ENCODE measurements around the gene SRPRA. TPM values are rescaled to one million over a fixed set of nuclear protein-coding genes. Genes with fewer than 3 reads are reported as not detected.
"Not testable (repeated sequence)": the region's sequence is repeated elsewhere in the genome, so short reads cannot be mapped to it uniquely, and the experiment has no call there.

The SRPRA gene
- total and polyA plus RNA-seq, 4 donors, result 28.7 to 143 (median 102) TPM

GRCh38 chr11:126310992-126311310, 42.3 kb upstream of the SRPRA start:
- H3K4me3 ChIP-seq (ENCODE audit: low read depth in 1 of 3, low read length in 3 of 3), result no peak overlapping the region
- no peak for DNase-seq (ENCODE audit: low spot score)
- no peaks in the 10 kb centered on the region for H3K27me3 ChIP-seq (ENCODE audit: control insufficient read depth in 4 of 4, insufficient read depth in 4 of 4, low read length in 3 of 4)
- H3K27ac ChIP-seq (ENCODE audit: low read depth in 1 of 2, low read length in 2 of 2), result peak overlapping the region; percentile 4 to 10
- 71% methylated on average over 6 of the region's 6 CpGs for WGBS
- H3K4me1 ChIP-seq (ENCODE audit: control insufficient read depth in 4 of 4, insufficient read depth in 4 of 4, low read length in 3 of 4), result peaks cover 0 to 6% (median 2%) of the 10 kb centered on the region in 4 donors
- H3K9me3 ChIP-seq (ENCODE audit: control insufficient read depth in 4 of 4, low read length in 3 of 4), result no peaks in the 10 kb centered on the region
- H3K36me3 ChIP-seq (ENCODE audit: control insufficient read depth in 4 of 4, insufficient read depth in 3 of 4, low read depth in 1 of 4, low read length in 3 of 4), result peaks cover 0 to 3% (median under 1%) of the 10 kb centered on the region in 4 donors
- TF ChIP-seq RAD21 (IDR thresholded peaks at IDR 0.05) (no peak), FOXA2 (IDR thresholded peaks at IDR 0.05) (no peak), ZBTB33 (IDR thresholded peaks at IDR 0.05) (no peak)
- H3K9ac ChIP-seq (ENCODE audit: low read depth in 1 of 2, low read length in 2 of 2), result no peak overlapping the region

- Histone ChIP-seq H3K9ac (ENCODE audit: low read depth in 1 of 2, low read length in 2 of 2) (no peak overlapping the region), H3K4me3 (ENCODE audit: low read depth in 1 of 3, low read length in 3 of 3) (no peak overlapping the region), H3K27me3 (ENCODE audit: control insufficient read depth in 4 of 4, insufficient read depth in 4 of 4, low read length in 3 of 4) (no peaks in the 10 kb centered on the region), H3K36me3 (ENCODE audit: control insufficient read depth in 4 of 4, insufficient read depth in 3 of 4, low read depth in 1 of 4, low read length in 3 of 4) (peaks cover 0 to 3% (median under 1%) of the 10 kb centered on the region in 4 donors), H3K4me1 (ENCODE audit: control insufficient read depth in 4 of 4, insufficient read depth in 4 of 4, low read length in 3 of 4) (peaks cover 0 to 6% (median 2%) of the 10 kb centered on the region in 4 donors), H3K9me3 (ENCODE audit: control insufficient read depth in 4 of 4, low read length in 3 of 4) (no peaks in the 10 kb centered on the region), H3K27ac (ENCODE audit: low read depth in 1 of 2, low read length in 2 of 2) (peak overlapping the region; percentile 4 to 10)
- peak; percentile 17 for TF ChIP-seq NR2F2 (IDR thresholded peaks at IDR 0.05)
- TF ChIP-seq MAX (IDR thresholded peaks at IDR 0.05), result no peak
- TF ChIP-seq FOXA1 (IDR thresholded peaks at IDR 0.05), result no peak
- TF ChIP-seq HNF4A (conservative IDR thresholded peaks at IDR 0.05), result no peak
- peak; percentile 91 for TF ChIP-seq CTCF (IDR thresholded peaks at IDR 0.05; ENCODE audit: low read depth, low read length, missing input control)
- no peak for TF ChIP-seq JUND (IDR thresholded peaks at IDR 0.05)
- peak in 1 of 2 donors; percentile 23 for TF ChIP-seq RXRA (IDR thresholded peaks at IDR 0.05)
- no peak for TF ChIP-seq REST (IDR thresholded peaks at IDR 0.05)
- TF ChIP-seq FOXA2 (IDR thresholded peaks at IDR 0.05), result no peak
- no peak for TF ChIP-seq YY1 (IDR thresholded peaks at IDR 0.05)
- no peak for TF ChIP-seq EGR1 (IDR thresholded peaks at IDR 0.05; ENCODE audit: low read depth in 2 of 2)
- no peak for TF ChIP-seq HNF4G (IDR thresholded peaks at IDR 0.05)
- no peak for TF ChIP-seq ZBTB33 (IDR thresholded peaks at IDR 0.05)
- TF ChIP-seq GABPA (IDR thresholded peaks at IDR 0.05 in 1 of 2, conservative IDR thresholded peaks at IDR 0.05 in 1 of 2), result no peak
- TF ChIP-seq ATF3 (IDR thresholded peaks at IDR 0.05), result no peak
- no peak for TF ChIP-seq SP1 (IDR thresholded peaks at IDR 0.05)
- no peak for TF ChIP-seq TAF1 (conservative IDR thresholded peaks at IDR 0.05)
- TF ChIP-seq RAD21 (IDR thresholded peaks at IDR 0.05), result peak; percentile 96 to 98
- peak; percentile 79 for DNase-seq (ENCODE audit: low spot score)
- WGBS, result 69% methylated on average over 12 of the region's 12 CpGs
These were observed 41.7 kb upstream of the SRPRA start for GRCh38 chr11:126310200-126310991.

GRCh38 chr11:126308771-126309170, 40.1 kb upstream of the SRPRA start:
- H3K36me3 ChIP-seq (ENCODE audit: control insufficient read depth in 4 of 4, insufficient read depth in 3 of 4, low read depth in 1 of 4, low read length in 3 of 4), result not testable (repeated sequence)

More at GRCh38 chr11:126308771-126309170, 40.1 kb upstream of the SRPRA start:
- not testable (repeated sequence) for H3K27ac ChIP-seq (ENCODE audit: low read depth in 1 of 2, low read length in 2 of 2); H3K4me3 ChIP-seq (ENCODE audit: low read depth in 1 of 3, low read length in 3 of 3); H3K27me3 ChIP-seq (ENCODE audit: control insufficient read depth in 4 of 4, insufficient read depth in 4 of 4, low read length in 3 of 4); H3K9ac ChIP-seq (ENCODE audit: low read depth in 1 of 2, low read length in 2 of 2); DNase-seq (ENCODE audit: low spot score); H3K9me3 ChIP-seq (ENCODE audit: control insufficient read depth in 4 of 4, low read length in 3 of 4)
- 94% methylated on average over 4 of the region's 4 CpGs for WGBS
- H3K4me1 ChIP-seq (ENCODE audit: control insufficient read depth in 4 of 4, insufficient read depth in 4 of 4, low read length in 3 of 4), result peaks cover 0 to 12% (median 8%) of the 10 kb centered on the region in 4 donors

Measured in liver (tissue), 9 donors.